Erythroblast (primary cell): ENCODE measurements around the gene MBNL2.

ENCODE experiments used
- GATA1 ChIP-seq: IDR thresholded peaks from 2 replicates; pipeline ENCODE4 v1.6.1; 2011; ENCODE audit warnings: low read depth, mild to moderate bottlenecking, control low read depth, low read length, moderate library complexity
- POLR2A ChIP-seq: IDR thresholded peaks from 2 replicates; pipeline ENCODE4 v1.6.1; 2011; ENCODE audit warnings: mild to moderate bottlenecking, low read length

- TF ChIP-seq POLR2A = no peak
- TF ChIP-seq GATA1 = no peak
Measured at GRCh38 chr13:97390941-97391600, 168.9 kb downstream of the MBNL2 start.
